Measurements from ENCODE around the gene ESM1. TPM values are rescaled to one million over a fixed set of nuclear protein-coding genes. Genes with fewer than 3 reads are reported as not detected.
A peak's percentile ranks its signal among the peaks of the same experiment; 100 is the strongest.

Gene ESM1
- total RNA-seq, 1 donor from 2014 or later, result 0.29 TPM

- Mint-ChIP-seq H3K4me3 (no peak overlapping the region), H3K4me1 (ENCODE audit: unreplicated experiment) (no peaks in the 10 kb centered on the region), H3K36me3 (no peaks in the 10 kb centered on the region), H3K9me3 (no peaks in the 10 kb centered on the region), H3K27ac (peak overlapping the region; percentile 7), H3K27me3 (peaks cover 3% of the 10 kb centered on the region)
- no peak for TF ChIP-seq CTCF (conservative IDR thresholded peaks at IDR 0.05)
- no peak for DNase-seq (ENCODE audit: extremely low spot score, unreplicated experiment)
Measured at GRCh38 chr5:54993318-54993717, 7.9 kb upstream of the ESM1 start.

GRCh38 chr5:54991416-54991815 is 6.0 kb upstream of the ESM1 start:
- no peaks in the 10 kb centered on the region for H3K36me3 Mint-ChIP-seq
- no peak for DNase-seq (ENCODE audit: extremely low spot score, unreplicated experiment)
- H3K4me1 Mint-ChIP-seq (ENCODE audit: unreplicated experiment), result peaks cover under 1% of the 10 kb centered on the region
- H3K9me3 Mint-ChIP-seq, result no peaks in the 10 kb centered on the region
- TF ChIP-seq CTCF (conservative IDR thresholded peaks at IDR 0.05), result no peak
- H3K27me3 Mint-ChIP-seq, result peaks cover 9% of the 10 kb centered on the region
- no peak overlapping the region for H3K27ac Mint-ChIP-seq
- H3K4me3 Mint-ChIP-seq, result no peak overlapping the region

GRCh38 chr5:54990841-54991258 is 5.5 kb upstream of the ESM1 start:
- Mint-ChIP-seq H3K4me3 (no peak overlapping the region), H3K27ac (peak overlapping the region; percentile 73), H3K9me3 (no peaks in the 10 kb centered on the region), H3K27me3 (peaks cover 14% of the 10 kb centered on the region), H3K36me3 (no peaks in the 10 kb centered on the region), H3K4me1 (ENCODE audit: unreplicated experiment) (peaks cover 4% of the 10 kb centered on the region)
- no peak for DNase-seq (ENCODE audit: extremely low spot score, unreplicated experiment)
- no peak for TF ChIP-seq CTCF (conservative IDR thresholded peaks at IDR 0.05)

- H3K27ac Mint-ChIP-seq, result no peak overlapping the region
- no peaks in the 10 kb centered on the region for H3K36me3 Mint-ChIP-seq
- no peak for DNase-seq (ENCODE audit: extremely low spot score, unreplicated experiment)
- H3K4me3 Mint-ChIP-seq, result no peak overlapping the region
- H3K4me1 Mint-ChIP-seq (ENCODE audit: unreplicated experiment), result peaks cover 4% of the 10 kb centered on the region
- H3K27me3 Mint-ChIP-seq, result peaks cover 30% of the 10 kb centered on the region
- no peak for TF ChIP-seq CTCF (conservative IDR thresholded peaks at IDR 0.05)
- no peaks in the 10 kb centered on the region for H3K9me3 Mint-ChIP-seq
Measured at GRCh38 chr5:54988817-54989216, 3.4 kb upstream of the ESM1 start.

- Mint-ChIP-seq H3K9me3 (no peaks in the 10 kb centered on the region), H3K4me3 (no peak overlapping the region), H3K4me1 (ENCODE audit: unreplicated experiment) (peaks cover 4% of the 10 kb centered on the region), H3K36me3 (no peaks in the 10 kb centered on the region), H3K27me3 (peaks cover 36% of the 10 kb centered on the region), H3K27ac (no peak overlapping the region)
- no peak for DNase-seq (ENCODE audit: extremely low spot score, unreplicated experiment)
- no peak for TF ChIP-seq CTCF (conservative IDR thresholded peaks at IDR 0.05)
Measured at GRCh38 chr5:54988218-54988617, 2.8 kb upstream of the ESM1 start.

- peak overlapping the region; percentile 29 for H3K27ac Mint-ChIP-seq
- H3K4me1 Mint-ChIP-seq (ENCODE audit: unreplicated experiment), result peaks cover 4% of the 10 kb centered on the region
- H3K36me3 Mint-ChIP-seq, result no peaks in the 10 kb centered on the region
- no peaks in the 10 kb centered on the region for H3K9me3 Mint-ChIP-seq
- H3K4me3 Mint-ChIP-seq, result no peak overlapping the region
- H3K27me3 Mint-ChIP-seq, result peaks cover 52% of the 10 kb centered on the region
- TF ChIP-seq CTCF (conservative IDR thresholded peaks at IDR 0.05), result no peak
- DNase-seq (ENCODE audit: extremely low spot score, unreplicated experiment), result no peak
Measured at GRCh38 chr5:54986269-54986654, 869 bp upstream of the ESM1 start.

Data from type B pancreatic cell (in vitro differentiated cells).